CD8-positive, alpha-beta memory T cell (primary cell): ENCODE results near the gene GLYATL3. TPM values are rescaled to one million over a fixed set of nuclear protein-coding genes. Genes with fewer than 3 reads are reported as not detected.

Experiments
- CTCF ChIA-PET: fragments of 350-600 bp; sonication (Branson Sonifier 250); formaldehyde crosslinking; loops from one replicate; lab custom pipeline; 2021; ENCODE audit warnings: antibody characterized with exemption; lab: Charles Lee
- POLR2A ChIA-PET: fragments of 350-600 bp; sonication (Branson Sonifier 250); formaldehyde crosslinking; loops from one replicate; lab custom pipeline; 2021; ENCODE audit warnings: antibody characterized with exemption; lab: Charles Lee
- DNase-seq, 5 donors: peaks; one replicate each; pipeline versions ENCODE4 v3.0.0 to v3.0.0-alpha.2; 2020 to 2022; ENCODE audit warnings: mixed read lengths in 1 of 5
- H3K27ac ChIP-seq: one replicate; pipeline ENCODE4 v1.7.0; 2013; ENCODE audit warnings: low read depth, mild to moderate bottlenecking, low read length, moderate library complexity
- H3K27me3 ChIP-seq: 2 replicates; pipeline ENCODE4 v1.7.0; 2013; ENCODE audit warnings: low read length, mild to moderate bottlenecking; ENCODE audit not compliant: insufficient read depth, poor library complexity, severe bottlenecking
- H3K36me3 ChIP-seq: 2 replicates; pipeline ENCODE4 v1.7.0; 2013; ENCODE audit warnings: mild to moderate bottlenecking, low read length, moderate library complexity; ENCODE audit not compliant: insufficient read depth
- H3K4me1 ChIP-seq: 2 replicates; pipeline ENCODE4 v1.7.0; 2013; ENCODE audit warnings: mild to moderate bottlenecking, low read length, moderate library complexity; ENCODE audit not compliant: insufficient read depth
- H3K4me3 ChIP-seq: 2 replicates; pipeline ENCODE4 v1.7.0; 2013; ENCODE audit warnings: mild to moderate bottlenecking, low read length
- H3K9me3 ChIP-seq: 2 replicates; pipeline ENCODE4 v1.7.0; 2013; ENCODE audit warnings: mild to moderate bottlenecking, low read length
- H3K27ac Mint-ChIP-seq, 8 donors: one replicate each; pipeline ENCODE4 v1.8.0; 2020 to 2021; ENCODE audit warnings: mixed read lengths in 8 of 8, mild to moderate bottlenecking in 6 of 8, inconsistent platforms in 3 of 8, moderate library complexity in 3 of 8
- H3K27me3 Mint-ChIP-seq, 2 donors: one replicate each; pipeline ENCODE4 v1.8.0; 2020 to 2021; ENCODE audit warnings: mixed read lengths in 2 of 2, mild to moderate bottlenecking in 1 of 2, moderate library complexity in 1 of 2
- H3K36me3 Mint-ChIP-seq, 3 donors: one replicate each; pipeline ENCODE4 v1.8.0; 2020 to 2021; ENCODE audit warnings: mixed read lengths in 3 of 3, inconsistent platforms in 1 of 3, mild to moderate bottlenecking in 1 of 3
- H3K4me1 Mint-ChIP-seq, 3 donors: one replicate each; pipeline ENCODE4 v1.8.0; 2020 to 2021; ENCODE audit warnings: mixed read lengths in 3 of 3, inconsistent platforms in 1 of 3, mild to moderate bottlenecking in 1 of 3
- H3K4me3 Mint-ChIP-seq, 7 donors: one replicate each; pipeline ENCODE4 v1.8.0; 2020 to 2021; ENCODE audit warnings: mixed read lengths in 7 of 7, mild to moderate bottlenecking in 6 of 7, moderate library complexity in 4 of 7, inconsistent platforms in 2 of 7
- H3K9me3 Mint-ChIP-seq, 5 donors: one replicate each; pipeline ENCODE4 v1.8.0; 2020 to 2022; ENCODE audit warnings: mixed read lengths in 5 of 5, mild to moderate bottlenecking in 3 of 5, moderate library complexity in 2 of 5, inconsistent platforms in 1 of 5
- polyA plus RNA-seq: library from polyadenylated mRNA; unstranded; fragments of 300-500 nt; fragmentation: Illumina TruSeq; gene quantifications from one replicate; pipeline ENCODE4 v1.2.3, GENCODE V29; 2021
- total RNA-seq, 2 experiments: library from RNA; stranded (reverse); gene quantifications; one replicate each; pipeline ENCODE4 v1.2.3, GENCODE V29; 2021

Gene GLYATL3
- total and polyA plus RNA-seq, 3 experiments from 2014 or later, result not detected

GRCh38 chr6:49527320-49527719 lies 27.6 kb downstream of the GLYATL3 start:
- H3K4me3 ChIP-seq, result no peak overlapping the region
- H3K9me3 ChIP-seq, result no peaks in the 10 kb centered on the region
- Mint-ChIP-seq H3K27ac (no peak overlapping the region), H3K27me3 (peaks cover 8 to 18% of the 10 kb centered on the region in 2 donors), H3K4me1 (peaks cover 2 to 5% (median 4%) of the 10 kb centered on the region in 3 donors), H3K9me3 (peaks cover 0 to 2% (median 0%) of the 10 kb centered on the region in 5 donors), H3K36me3 (no peaks in the 10 kb centered on the region), H3K4me3 (no peak overlapping the region)
- DNase-seq, result no peak
- H3K36me3 ChIP-seq, result no peaks in the 10 kb centered on the region
- H3K27me3 ChIP-seq, result no peaks in the 10 kb centered on the region
- ChIA-PET POLR2A (no interaction called here), CTCF (no interaction called here)
- no peaks in the 10 kb centered on the region for H3K4me1 ChIP-seq
- H3K27ac ChIP-seq, result no peak overlapping the region

- Mint-ChIP-seq H3K27ac (no peak overlapping the region), H3K4me1 (peaks cover 2 to 5% (median 4%) of the 10 kb centered on the region in 3 donors), H3K9me3 (peaks cover 0 to 2% (median 0%) of the 10 kb centered on the region in 5 donors), H3K36me3 (no peaks in the 10 kb centered on the region), H3K4me3 (no peak overlapping the region), H3K27me3 (peaks cover 11 to 18% of the 10 kb centered on the region in 2 donors)
- no peaks in the 10 kb centered on the region for H3K4me1 ChIP-seq
- ChIA-PET POLR2A (no interaction called here), CTCF (no interaction called here)
- H3K9me3 ChIP-seq, result no peaks in the 10 kb centered on the region
- H3K36me3 ChIP-seq, result no peaks in the 10 kb centered on the region
- no peak for DNase-seq
- H3K27me3 ChIP-seq, result no peaks in the 10 kb centered on the region
- H3K27ac ChIP-seq, result no peak overlapping the region
- no peak overlapping the region for H3K4me3 ChIP-seq
Observed at GRCh38 chr6:49528571-49528970, 28.8 kb downstream of the GLYATL3 start.

- Mint-ChIP-seq H3K36me3 (no peaks in the 10 kb centered on the region), H3K4me3 (no peak overlapping the region), H3K9me3 (peaks cover 0 to 2% (median 0%) of the 10 kb centered on the region in 5 donors), H3K27ac (no peak overlapping the region), H3K27me3 (peaks cover 11 to 22% of the 10 kb centered on the region in 2 donors), H3K4me1 (peaks cover 2 to 5% (median 4%) of the 10 kb centered on the region in 3 donors)
- H3K9me3 ChIP-seq, result no peaks in the 10 kb centered on the region
- ChIA-PET CTCF (interaction anchor here (1.5 kb wide), 1 partner anchor 16 kb away, joined by 3 read pairs; no protein-coding TSS in a partner anchor), POLR2A (no interaction called here)
- no peaks in the 10 kb centered on the region for H3K36me3 ChIP-seq
- no peak overlapping the region for H3K27ac ChIP-seq
- no peak for DNase-seq
- H3K27me3 ChIP-seq, result no peaks in the 10 kb centered on the region
- H3K4me1 ChIP-seq, result no peaks in the 10 kb centered on the region
- H3K4me3 ChIP-seq, result no peak overlapping the region
Observed at GRCh38 chr6:49530141-49530776, 30.5 kb downstream of the GLYATL3 start.

- Mint-ChIP-seq H3K27me3 (peaks cover 11 to 30% of the 10 kb centered on the region in 2 donors), H3K4me3 (peak overlapping the region in 5 of 7 donors; percentile 27 to 45 (median 30)), H3K4me1 (peaks cover 2 to 5% (median 4%) of the 10 kb centered on the region in 3 donors), H3K9me3 (peaks cover 0 to 2% (median 0%) of the 10 kb centered on the region in 5 donors), H3K27ac (no peak overlapping the region), H3K36me3 (no peaks in the 10 kb centered on the region)
- Histone ChIP-seq H3K36me3 (no peaks in the 10 kb centered on the region), H3K27me3 (no peaks in the 10 kb centered on the region), H3K27ac (no peak overlapping the region), H3K4me3 (no peak overlapping the region), H3K9me3 (no peaks in the 10 kb centered on the region), H3K4me1 (no peaks in the 10 kb centered on the region)
- CTCF ChIA-PET, result interaction anchor here (0.7 to 1.5 kb wide), 4 partner anchors 8 to 17 kb away, joined by 3 read pairs; no protein-coding TSS in a partner anchor
- peak in 1 of 5 donors; percentile 16 for DNase-seq
- POLR2A ChIA-PET, result interaction anchor here (0.6 kb wide), 1 partner anchor 11 kb away, joined by 4 read pairs; no protein-coding TSS in a partner anchor
Observed at GRCh38 chr6:49531774-49532569, 32.2 kb downstream of the GLYATL3 start.

GRCh38 chr6:49535795-49536194 lies 36.1 kb downstream of the GLYATL3 start:
- Mint-ChIP-seq H3K27ac (no peak overlapping the region), H3K9me3 (no peaks in the 10 kb centered on the region), H3K4me1 (peaks cover 2 to 5% (median 4%) of the 10 kb centered on the region in 3 donors), H3K4me3 (no peak overlapping the region), H3K27me3 (peaks cover 7 to 18% of the 10 kb centered on the region in 2 donors), H3K36me3 (no peaks in the 10 kb centered on the region)
- DNase-seq, result no peak
- H3K4me3 ChIP-seq, result no peak overlapping the region
- no peaks in the 10 kb centered on the region for H3K36me3 ChIP-seq
- POLR2A ChIA-PET, result no interaction called here
- no peaks in the 10 kb centered on the region for H3K27me3 ChIP-seq
- no peak overlapping the region for H3K27ac ChIP-seq
- CTCF ChIA-PET, result no interaction called here
- H3K9me3 ChIP-seq, result no peaks in the 10 kb centered on the region
- no peaks in the 10 kb centered on the region for H3K4me1 ChIP-seq

- H3K4me1 ChIP-seq, result no peaks in the 10 kb centered on the region
- Mint-ChIP-seq H3K27ac (no peak overlapping the region), H3K27me3 (peaks cover 6 to 14% of the 10 kb centered on the region in 2 donors), H3K4me3 (no peak overlapping the region), H3K4me1 (no peaks in the 10 kb centered on the region), H3K36me3 (no peaks in the 10 kb centered on the region), H3K9me3 (no peaks in the 10 kb centered on the region)
- POLR2A ChIA-PET, result no interaction called here
- H3K27me3 ChIP-seq, result no peaks in the 10 kb centered on the region
- CTCF ChIA-PET, result no interaction called here
- H3K36me3 ChIP-seq, result no peaks in the 10 kb centered on the region
- H3K9me3 ChIP-seq, result no peaks in the 10 kb centered on the region
- H3K4me3 ChIP-seq, result no peak overlapping the region
- no peak overlapping the region for H3K27ac ChIP-seq
- DNase-seq, result no peak
Observed at GRCh38 chr6:49539102-49539501, 39.4 kb downstream of the GLYATL3 start.

GRCh38 chr6:49540614-49541013 lies 40.9 kb downstream of the GLYATL3 start:
- no peak overlapping the region for H3K27ac Mint-ChIP-seq
- POLR2A ChIA-PET, result no interaction called here

GRCh38 chr6:49541210-49541724 lies 41.5 kb downstream of the GLYATL3 start:
- Mint-ChIP-seq H3K27me3 (peaks cover 3 to 6% of the 10 kb centered on the region in 2 donors), H3K36me3 (no peaks in the 10 kb centered on the region), H3K9me3 (no peaks in the 10 kb centered on the region), H3K27ac (no peak overlapping the region), H3K4me1 (no peaks in the 10 kb centered on the region), H3K4me3 (no peak overlapping the region)
- CTCF ChIA-PET, result no interaction called here
- no peak for DNase-seq
- Histone ChIP-seq H3K36me3 (no peaks in the 10 kb centered on the region), H3K4me3 (no peak overlapping the region), H3K9me3 (no peaks in the 10 kb centered on the region), H3K27ac (no peak overlapping the region), H3K27me3 (no peaks in the 10 kb centered on the region), H3K4me1 (no peaks in the 10 kb centered on the region)
- POLR2A ChIA-PET, result no interaction called here

More at GRCh38 chr6:49540614-49541013, 40.9 kb downstream of the GLYATL3 start:
- no peak overlapping the region for H3K27ac ChIP-seq
- Mint-ChIP-seq H3K36me3 (no peaks in the 10 kb centered on the region), H3K4me1 (no peaks in the 10 kb centered on the region), H3K27me3 (peaks cover 6 to 7% of the 10 kb centered on the region in 2 donors), H3K4me3 (no peak overlapping the region), H3K9me3 (no peaks in the 10 kb centered on the region)
- no peaks in the 10 kb centered on the region for H3K4me1 ChIP-seq
- H3K4me3 ChIP-seq, result no peak overlapping the region
- no peaks in the 10 kb centered on the region for H3K9me3 ChIP-seq
- no peak for DNase-seq
- CTCF ChIA-PET, result no interaction called here
- no peaks in the 10 kb centered on the region for H3K27me3 ChIP-seq
- no peaks in the 10 kb centered on the region for H3K36me3 ChIP-seq
